SK-N-SH treated with all-trans-retinoic acid at 6 μM for 48 hours (cell line): ENCODE data around the gene SERPINH1.

Source experiments
- ATAC-seq: fragments of 200-7000 bp; cut with Tn5 transposase; 3 replicates; pipeline ENCODE4 v1.9.1; 2020; ENCODE audit warnings: mild to moderate bottlenecking, moderate library complexity
- BACH2 ChIP-seq: fragments of 250-450 bp; sonication (Bioruptor Pico); IDR thresholded peaks from 2 replicates; pipeline ENCODE4 v1.9.0; 2021; ENCODE audit warnings: mild to moderate bottlenecking, borderline replicate concordance
- CREB5 ChIP-seq: fragments of 250-450 bp; sonication (Bioruptor Pico); IDR thresholded peaks from 2 replicates; pipeline ENCODE4 v1.5.1; 2020; ENCODE audit warnings: low read depth, mild to moderate bottlenecking, moderate library complexity
- CSDC2 ChIP-seq: fragments of 250-450 bp; sonication (Bioruptor Pico); IDR thresholded peaks from 2 replicates; pipeline ENCODE4 v1.5.0; 2020; ENCODE audit warnings: mild to moderate bottlenecking, moderate library complexity
- CSRNP3 ChIP-seq: fragments of 250-450 bp; sonication (Bioruptor Pico); IDR thresholded peaks from 2 replicates; pipeline ENCODE4 v1.5.1; 2021; ENCODE audit warnings: mild to moderate bottlenecking, moderate library complexity
- ESRRG ChIP-seq: fragments of 250-450 bp; sonication (Bioruptor Pico); IDR thresholded peaks from 2 replicates; pipeline ENCODE4 v1.6.1; 2021; ENCODE audit warnings: mild to moderate bottlenecking
- GLIS3 ChIP-seq: fragments of 250-450 bp; sonication (Bioruptor Pico); IDR thresholded peaks from 2 replicates; pipeline ENCODE4 v1.5.0; 2020; ENCODE audit warnings: mild to moderate bottlenecking, moderate library complexity
- ISL1 ChIP-seq: fragments of 250-450 bp; sonication (Bioruptor Pico); IDR thresholded peaks from 2 replicates; pipeline ENCODE4 v2.1.2; 2022; ENCODE audit warnings: mild to moderate bottlenecking, moderate library complexity
- OSR1 ChIP-seq: fragments of 250-450 bp; sonication (Bioruptor Pico); IDR thresholded peaks from 2 replicates; pipeline ENCODE4 v1.8.0; 2022; ENCODE audit warnings: moderate library complexity, mild to moderate bottlenecking, inconsistent platforms
- POU6F1 ChIP-seq: fragments of 250-450 bp; sonication (Bioruptor Pico); IDR thresholded peaks from 2 replicates; pipeline ENCODE4 v1.8.0; 2021; ENCODE audit warnings: low read depth, mild to moderate bottlenecking, moderate library complexity, borderline replicate concordance
- SNAI2 ChIP-seq: fragments of 250-450 bp; sonication (Bioruptor Pico); IDR thresholded peaks from 2 replicates; pipeline ENCODE4 v1.5.0; 2020; ENCODE audit warnings: mild to moderate bottlenecking, moderate library complexity
- TCF4 ChIP-seq: fragments of 250-450 bp; sonication (Bioruptor Pico); IDR thresholded peaks from 2 replicates; pipeline ENCODE4 v1.8.0; 2021; ENCODE audit warnings: mild to moderate bottlenecking, moderate library complexity, borderline replicate concordance
- TOX ChIP-seq: fragments of 250-450 bp; sonication (Bioruptor Pico); IDR thresholded peaks from 2 replicates; pipeline ENCODE4 v1.8.0; 2021; ENCODE audit warnings: mild to moderate bottlenecking, moderate library complexity, borderline replicate concordance
- TSHZ2 ChIP-seq: fragments of 250-450 bp; sonication (Bioruptor Pico); IDR thresholded peaks from 2 replicates; pipeline ENCODE4 v1.5.0; 2020; ENCODE audit warnings: mild to moderate bottlenecking, moderate library complexity
- ZC3H10 ChIP-seq: fragments of 250-450 bp; sonication (Bioruptor Pico); IDR thresholded peaks from 2 replicates; pipeline ENCODE4 v1.5.1; 2021; ENCODE audit warnings: mild to moderate bottlenecking, moderate library complexity
- ZFP3 ChIP-seq: fragments of 250-450 bp; sonication (Bioruptor Pico); IDR thresholded peaks from 2 replicates; pipeline ENCODE4 v1.5.0; 2020; ENCODE audit warnings: mild to moderate bottlenecking, moderate library complexity
- ZNF565 ChIP-seq: fragments of 450-650 bp; formaldehyde crosslinking; conservative IDR thresholded peaks from 2 replicates; pipeline ENCODE4 v1.5.0; 2020; ENCODE audit warnings: low read depth, mild to moderate bottlenecking, moderate library complexity
- ZNF70 ChIP-seq: fragments of 450-650 bp; formaldehyde crosslinking; IDR thresholded peaks from 2 replicates; pipeline ENCODE4 v1.5.0; 2020; ENCODE audit warnings: mild to moderate bottlenecking, moderate library complexity
- ZNF8 ChIP-seq: fragments of 450-650 bp; formaldehyde crosslinking; IDR thresholded peaks from 2 replicates; pipeline ENCODE4 v1.5.0; 2020; ENCODE audit warnings: mild to moderate bottlenecking, moderate library complexity

SERPINH1 gene

GRCh38 chr11:75538150-75538942 lies 23.7 kb upstream of the SERPINH1 start (continued):
- TF ChIP-seq POU6F1 (CRISPR knock-in tag) (no peak), TCF4 (CRISPR knock-in tag) (no peak), SNAI2 (CRISPR knock-in tag) (no peak), ZC3H10 (CRISPR knock-in tag) (no peak), OSR1 (no peak), GLIS3 (no peak), ESRRG (CRISPR knock-in tag) (no peak), ZNF8 (CRISPR knock-in tag) (no peak), TOX (no peak)

- ATAC-seq = peak; percentile 53; the same call in 2 of the 3 replicates
- TF ChIP-seq ZNF565 (no peak), CSDC2 (CRISPR knock-in tag) (no peak), ZC3H10 (CRISPR knock-in tag) (no peak), BACH2 (CRISPR knock-in tag) (no peak), SNAI2 (CRISPR knock-in tag) (no peak), CREB5 (no peak), ZFP3 (CRISPR knock-in tag) (no peak), POU6F1 (CRISPR knock-in tag) (no peak), ESRRG (CRISPR knock-in tag) (no peak)
Measured at GRCh38 chr11:75539459-75540334, 22.4 kb upstream of the SERPINH1 start.

GRCh38 chr11:75541193-75542087 lies 20.6 kb upstream of the SERPINH1 start:
- ATAC-seq = no peak
- TF ChIP-seq ZNF70 (CRISPR knock-in tag) (no peak), TSHZ2 (CRISPR knock-in tag) (no peak), GLIS3 (no peak), BACH2 (CRISPR knock-in tag) (no peak), ISL1 (CRISPR knock-in tag) (no peak)

- ATAC-seq = no peak
- TF ChIP-seq CSRNP3 (CRISPR knock-in tag) (no peak), ZNF70 (CRISPR knock-in tag) (no peak), CREB5 (no peak), ESRRG (CRISPR knock-in tag) (no peak), POU6F1 (CRISPR knock-in tag) (no peak), OSR1 (no peak), SNAI2 (CRISPR knock-in tag) (no peak)
Measured at GRCh38 chr11:75542088-75542438, 20.0 kb upstream of the SERPINH1 start.
